OCI-LY1 (cell line): ENCODE measurements around the gene CBX4.

Experiments used
- H2AFZ ChIP-seq: fragments of 200-600 bp; sonication (generic), shearing (Covaris generic); 2 replicates; pipeline ENCODE4 v1.6.0; 2014; ENCODE audit warnings: antibody characterized with exemption, mild to moderate bottlenecking, low read length
- H3F3A ChIP-seq: fragments of 200-600 bp; sonication (generic), shearing (Covaris generic); 2 replicates; pipeline ENCODE4 v1.6.0; 2014; ENCODE audit warnings: mild to moderate bottlenecking, antibody characterized with exemption, low read length, moderate library complexity; ENCODE audit not compliant: insufficient read depth
- H3K27ac ChIP-seq: fragments of 200-600 bp; sonication (generic); 2 replicates; pipeline ENCODE4 v1.5.1; 2014; ENCODE audit warnings: low read length, mixed run types, mild to moderate bottlenecking, low read depth; ENCODE audit not compliant: poor library complexity, severe bottlenecking
- H3K27me3 ChIP-seq: fragments of 200-600 bp; sonication (generic); 2 replicates; pipeline ENCODE4 v1.6.0; 2014; ENCODE audit warnings: antibody characterized with exemption, mild to moderate bottlenecking, low read length, moderate library complexity; ENCODE audit not compliant: insufficient read depth
- H3K36me3 ChIP-seq: fragments of 200-600 bp; sonication (generic); 2 replicates; pipeline ENCODE4 v1.6.1; 2014; ENCODE audit warnings: mild to moderate bottlenecking, antibody characterized with exemption, low read length, moderate library complexity, mixed read lengths; ENCODE audit not compliant: insufficient read depth
- H3K4me1 ChIP-seq: fragments of 200-600 bp; sonication (generic); 2 replicates; pipeline ENCODE4 v1.5.1; 2014; ENCODE audit warnings: mild to moderate bottlenecking, low read length, moderate library complexity; ENCODE audit not compliant: insufficient read depth, severe bottlenecking
- H3K4me2 ChIP-seq: fragments of 200-600 bp; sonication (generic), shearing (Covaris generic); 2 replicates; pipeline ENCODE4 v1.6.1; 2014; ENCODE audit warnings: low read length
- H3K4me3 ChIP-seq: fragments of 200-600 bp; sonication (generic); 2 replicates; pipeline ENCODE4 v1.5.1; 2014; ENCODE audit warnings: low read length, low read depth, mild to moderate bottlenecking, mixed read lengths; ENCODE audit not compliant: poor library complexity, severe bottlenecking
- H3K79me2 ChIP-seq: fragments of 200-600 bp; shearing (Covaris generic); 2 replicates; pipeline ENCODE4 v1.6.1; 2016; ENCODE audit warnings: mixed run types, low read length, mixed read lengths; ENCODE audit not compliant: insufficient read depth
- H3K9ac ChIP-seq: fragments of 200-600 bp; sonication (generic), shearing (Covaris generic); 2 replicates; pipeline ENCODE4 v1.6.1; 2014; ENCODE audit warnings: mild to moderate bottlenecking, low read length, mixed read lengths
- H3K9me2 ChIP-seq: fragments of 200-600 bp; sonication (generic), shearing (Covaris generic); 2 replicates; pipeline ENCODE4 v1.6.1; 2014; ENCODE audit warnings: low read depth, mild to moderate bottlenecking, low read length, mixed read lengths
- H3K9me3 ChIP-seq: fragments of 200-600 bp; shearing (Covaris generic); 2 replicates; pipeline ENCODE4 v1.6.1; 2014; ENCODE audit warnings: low read length, mixed read lengths
- H4K20me1 ChIP-seq: fragments of 200-600 bp; sonication (generic), shearing (Covaris generic); 2 replicates; pipeline ENCODE4 v1.6.0; 2016; ENCODE audit warnings: mild to moderate bottlenecking, low read length; ENCODE audit not compliant: insufficient read depth
- EZH2 ChIP-seq: fragments of 200-600 bp; sonication (generic), shearing (Covaris generic); IDR thresholded peaks from 2 replicates; pipeline ENCODE4 v1.8.0; 2017; ENCODE audit warnings: borderline replicate concordance, mixed run types, mild to moderate bottlenecking, antibody characterized with exemption, low read length, moderate library complexity, mixed read lengths
- TF ChIP-seq, protein P1 (sequence below): fragments of 200-600 bp; sonication (generic), shearing (Covaris generic); IDR thresholded peaks from 2 replicates; pipeline ENCODE4 v1.5.1; 2017; ENCODE audit warnings: mild to moderate bottlenecking, antibody characterized with exemption, low read length, moderate library complexity, mixed read lengths

CBX4 gene

GRCh38 chr17:79797492-79798298 is 41.5 kb downstream of the CBX4 start:
- peaks cover 20% of the 10 kb centered on the region for H3K36me3 ChIP-seq
- peaks cover 44% of the 10 kb centered on the region for H3K4me1 ChIP-seq
- TF ChIP-seq, protein P1, sequence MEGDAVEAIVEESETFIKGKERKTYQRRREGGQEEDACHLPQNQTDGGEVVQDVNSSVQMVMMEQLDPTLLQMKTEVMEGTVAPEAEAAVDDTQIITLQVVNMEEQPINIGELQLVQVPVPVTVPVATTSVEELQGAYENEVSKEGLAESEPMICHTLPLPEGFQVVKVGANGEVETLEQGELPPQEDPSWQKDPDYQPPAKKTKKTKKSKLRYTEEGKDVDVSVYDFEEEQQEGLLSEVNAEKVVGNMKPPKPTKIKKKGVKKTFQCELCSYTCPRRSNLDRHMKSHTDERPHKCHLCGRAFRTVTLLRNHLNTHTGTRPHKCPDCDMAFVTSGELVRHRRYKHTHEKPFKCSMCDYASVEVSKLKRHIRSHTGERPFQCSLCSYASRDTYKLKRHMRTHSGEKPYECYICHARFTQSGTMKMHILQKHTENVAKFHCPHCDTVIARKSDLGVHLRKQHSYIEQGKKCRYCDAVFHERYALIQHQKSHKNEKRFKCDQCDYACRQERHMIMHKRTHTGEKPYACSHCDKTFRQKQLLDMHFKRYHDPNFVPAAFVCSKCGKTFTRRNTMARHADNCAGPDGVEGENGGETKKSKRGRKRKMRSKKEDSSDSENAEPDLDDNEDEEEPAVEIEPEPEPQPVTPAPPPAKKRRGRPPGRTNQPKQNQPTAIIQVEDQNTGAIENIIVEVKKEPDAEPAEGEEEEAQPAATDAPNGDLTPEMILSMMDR: no peak
- TF ChIP-seq EZH2: no peak
- no peaks in the 10 kb centered on the region for H3K79me2 ChIP-seq
- no peaks in the 10 kb centered on the region for H3K9me2 ChIP-seq
- no peaks in the 10 kb centered on the region for H4K20me1 ChIP-seq
- peaks cover 6% of the 10 kb centered on the region for H3K27me3 ChIP-seq
- H3K4me2 ChIP-seq: peak overlapping the region; percentile 71
- H3F3A ChIP-seq: no peaks in the 10 kb centered on the region
- H3K4me3 ChIP-seq: peak overlapping the region; percentile 59
- no peak overlapping the region for H3K27ac ChIP-seq
- peak overlapping the region; percentile 56 for H3K9ac ChIP-seq
- no peaks in the 10 kb centered on the region for H3K9me3 ChIP-seq
- no peak overlapping the region for H2AFZ ChIP-seq

DNA sequence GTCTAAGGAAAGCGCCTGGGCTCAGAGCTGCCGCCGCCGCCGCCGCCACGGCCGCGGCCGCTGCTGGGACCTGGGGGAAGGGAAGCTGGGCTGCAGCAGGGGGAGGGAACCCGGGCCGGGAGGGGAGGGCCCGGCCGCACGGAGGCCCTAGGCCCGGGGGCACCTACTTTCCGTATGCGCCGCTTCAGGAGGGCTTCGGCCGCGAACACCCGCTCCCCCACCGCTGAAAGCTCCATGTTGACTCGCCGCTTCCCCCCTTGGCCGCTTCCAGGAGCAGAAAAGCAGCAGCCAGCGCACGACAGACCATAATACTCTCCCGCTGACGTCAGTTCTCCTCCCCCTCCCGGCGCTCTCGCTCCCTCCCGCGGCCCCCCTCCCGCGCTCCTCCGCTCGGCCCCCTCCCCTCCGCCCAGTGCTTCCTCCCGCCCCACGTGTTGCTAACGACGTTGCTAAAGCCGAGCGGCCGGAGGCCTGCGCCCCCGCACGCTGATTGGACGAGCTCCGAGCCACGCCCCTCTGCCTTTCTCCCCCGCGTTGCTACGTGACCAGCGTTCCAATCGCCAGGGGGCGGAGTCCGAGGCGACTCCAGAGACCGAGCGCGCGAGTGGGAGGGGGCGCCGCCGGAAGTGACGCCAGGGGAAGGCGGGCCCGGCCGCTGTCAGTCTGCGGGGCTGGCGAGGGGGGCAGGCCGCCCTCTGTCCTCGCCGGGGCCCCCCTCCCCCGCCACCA is 42.3 kb downstream of the CBX4 start, which contains the start of gene CBX8:
CBX8 (minus strand) TSS at position 315 of the 729 bp plus-strand sequence; CDS start at position 236, 79 bp downstream.
- no peak within 1 kb of the TSS for H2AFZ ChIP-seq

GRCh38 chr17:79796444-79796762 is 42.8 kb downstream of the CBX4 start:
- H3F3A ChIP-seq: no peaks in the 10 kb centered on the region
- no peaks in the 10 kb centered on the region for H3K9me2 ChIP-seq
- H3K36me3 ChIP-seq: peaks cover 20% of the 10 kb centered on the region
- no peaks in the 10 kb centered on the region for H4K20me1 ChIP-seq
- peaks cover 41% of the 10 kb centered on the region for H3K4me1 ChIP-seq
- peaks cover 6% of the 10 kb centered on the region for H3K27me3 ChIP-seq
- peak overlapping the region; percentile 73 for H3K9ac ChIP-seq
- H2AFZ ChIP-seq: no peak overlapping the region
- TF ChIP-seq, protein P1: no peak
- no peak for TF ChIP-seq EZH2
- peak overlapping the region; percentile 82 for H3K4me2 ChIP-seq
- H3K79me2 ChIP-seq: no peaks in the 10 kb centered on the region
- peak overlapping the region; percentile 72 for H3K4me3 ChIP-seq
- peak overlapping the region; percentile 43 for H3K27ac ChIP-seq
- H3K9me3 ChIP-seq: no peaks in the 10 kb centered on the region

More for the DNA sequence above, 42.3 kb downstream of the CBX4 start, which contains the start of gene CBX8:
- Histone ChIP-seq H3K9ac (peak within 1 kb of the TSS; percentile 73), H3K9me3 (no peaks in the 10 kb centered on the region), H3K4me3 (peak within 1 kb of the TSS; percentile 72), H3K36me3 (peaks cover 20% of the 10 kb centered on the region), H3K79me2 (no peaks in the 10 kb centered on the region), H4K20me1 (no peaks in the 10 kb centered on the region), H3K27me3 (peaks cover 6% of the 10 kb centered on the region), H3K4me2 (peak within 1 kb of the TSS; percentile 82), H3F3A (no peaks in the 10 kb centered on the region), H3K9me2 (no peaks in the 10 kb centered on the region), H3K27ac (peak within 1 kb of the TSS; percentile 43), H3K4me1 (peaks cover 44% of the 10 kb centered on the region)
- TF ChIP-seq, protein P1: no peak
- TF ChIP-seq EZH2: no peak
